Measurements from ENCODE around the gene MAGI1.

Gene MAGI1

GRCh38 chr3:65716071-65716751 is 322.5 kb downstream of the MAGI1 start:
- no peak for DNase-seq (ENCODE audit: low read depth in 2 of 2)

- no peak for DNase-seq (ENCODE audit: low read depth in 2 of 2)
Measured at GRCh38 chr3:65714134-65714533, 324.6 kb downstream of the MAGI1 start.

- DNase-seq (ENCODE audit: low read depth in 2 of 2), result no peak
Measured at GRCh38 chr3:65713016-65713415, 325.7 kb downstream of the MAGI1 start.

GRCh38 chr3:65712140-65712539 is 326.6 kb downstream of the MAGI1 start:
- no peak for DNase-seq (ENCODE audit: low read depth in 2 of 2)

- DNase-seq (ENCODE audit: low read depth in 2 of 2), result no peak
Measured at GRCh38 chr3:65706776-65707568, 331.7 kb downstream of the MAGI1 start.

- no peak for DNase-seq (ENCODE audit: low read depth in 2 of 2)
Measured at GRCh38 chr3:65706301-65706700, 332.4 kb downstream of the MAGI1 start.

- no peak for DNase-seq (ENCODE audit: low read depth in 2 of 2)
Measured at GRCh38 chr3:65703820-65704219, 334.9 kb downstream of the MAGI1 start.

- DNase-seq (ENCODE audit: low read depth in 2 of 2), result no peak
Measured at GRCh38 chr3:65703026-65703425, 335.7 kb downstream of the MAGI1 start.

- no peak for DNase-seq (ENCODE audit: low read depth in 2 of 2)
Measured at GRCh38 chr3:65702202-65702601, 336.5 kb downstream of the MAGI1 start.

GRCh38 chr3:65701516-65701915 is 337.2 kb downstream of the MAGI1 start:
- DNase-seq (ENCODE audit: low read depth in 2 of 2), result no peak

GRCh38 chr3:65689436-65689835 is 349.3 kb downstream of the MAGI1 start:
- no peak for DNase-seq (ENCODE audit: low read depth in 2 of 2)

- DNase-seq (ENCODE audit: low read depth in 2 of 2), result no peak
Measured at GRCh38 chr3:65687741-65688140, 351.0 kb downstream of the MAGI1 start.

- DNase-seq (ENCODE audit: low read depth in 2 of 2), result no peak
Measured at GRCh38 chr3:65685621-65686235, 353.0 kb downstream of the MAGI1 start.

GRCh38 chr3:65678516-65678915 is 360.2 kb downstream of the MAGI1 start:
- DNase-seq (ENCODE audit: low read depth in 2 of 2), result no peak

GRCh38 chr3:65677486-65678010 is 361.2 kb downstream of the MAGI1 start:
- no peak for DNase-seq (ENCODE audit: low read depth in 2 of 2)

- DNase-seq (ENCODE audit: low read depth in 2 of 2), result no peak
Measured at GRCh38 chr3:65676580-65676979, 362.1 kb downstream of the MAGI1 start.

GRCh38 chr3:65675011-65675410 is 363.7 kb downstream of the MAGI1 start:
- no peak for DNase-seq (ENCODE audit: low read depth in 2 of 2)

- DNase-seq (ENCODE audit: low read depth in 2 of 2), result no peak
Measured at GRCh38 chr3:65674226-65674625, 364.5 kb downstream of the MAGI1 start.

- peak in 1 of 2 donors; percentile 0 for DNase-seq (ENCODE audit: low read depth in 2 of 2)
Measured at GRCh38 chr3:65672871-65673815, 365.6 kb downstream of the MAGI1 start.

GRCh38 chr3:65672061-65672460 is 366.7 kb downstream of the MAGI1 start:
- DNase-seq (ENCODE audit: low read depth in 2 of 2), result no peak

- DNase-seq (ENCODE audit: low read depth in 2 of 2), result no peak
Measured at GRCh38 chr3:65671004-65671403, 367.7 kb downstream of the MAGI1 start.

Data from stimulated activated CD8-positive, alpha-beta memory T cell treated with anti-CD3 and anti-CD28 coated beads, Interleukin-15, amount 100 ng/mL, for 48 hours (primary cell).